AG09309 (cell line): ENCODE data around the gene DCAF8.
A peak's percentile ranks its signal among the peaks of the same experiment; 100 is the strongest.

Experiments
- DNase-seq: peaks from one replicate; pipeline ENCODE4 v3.0.0-alpha.2; 2010; ENCODE audit warnings: low read depth
- H3K4me3 ChIP-seq: 2 replicates; pipeline ENCODE4 v1.5.1; 2011; ENCODE audit warnings: mild to moderate bottlenecking, low read depth, low read length, moderate library complexity; ENCODE audit not compliant: control insufficient read depth
- TF ChIP-seq, protein P1 (sequence below): IDR thresholded peaks from 2 replicates; pipeline ENCODE4 v1.5.1; 2011; ENCODE audit warnings: mild to moderate bottlenecking, low read depth, low read length, inconsistent platforms; ENCODE audit not compliant: insufficient read depth, control insufficient read depth; ENCODE audit errors: missing control alignments

Gene DCAF8

DNA sequence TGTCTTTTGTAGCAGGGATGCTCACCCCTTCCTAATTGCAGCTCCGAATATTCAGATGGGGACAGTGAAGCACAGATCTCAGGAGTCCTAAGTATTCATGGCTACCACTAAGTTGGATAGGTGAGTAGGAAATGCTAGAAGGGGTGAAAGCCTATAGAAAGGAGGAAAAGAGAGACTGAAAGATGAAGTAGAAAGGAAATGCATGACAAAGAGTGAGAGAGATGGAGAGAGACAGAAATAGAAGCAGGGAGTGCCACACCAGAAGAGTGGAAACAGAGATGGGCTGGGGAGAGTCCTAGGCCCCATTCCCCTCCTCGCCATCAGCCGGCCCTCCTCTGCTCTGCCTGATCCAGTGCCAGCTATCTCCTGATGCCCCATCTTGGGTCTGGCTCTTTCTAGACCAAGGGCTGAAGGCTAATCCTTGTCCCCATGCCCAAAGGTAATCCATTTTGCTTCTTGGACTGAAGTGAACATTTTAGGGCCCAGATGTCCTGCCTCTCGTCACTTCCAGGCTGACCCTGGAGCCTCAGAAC lies 55.2 kb downstream of the DCAF8 start:
- no peak for DNase-seq
- peak overlapping the region; percentile 72 for H3K4me3 ChIP-seq
- TF ChIP-seq, protein P1, sequence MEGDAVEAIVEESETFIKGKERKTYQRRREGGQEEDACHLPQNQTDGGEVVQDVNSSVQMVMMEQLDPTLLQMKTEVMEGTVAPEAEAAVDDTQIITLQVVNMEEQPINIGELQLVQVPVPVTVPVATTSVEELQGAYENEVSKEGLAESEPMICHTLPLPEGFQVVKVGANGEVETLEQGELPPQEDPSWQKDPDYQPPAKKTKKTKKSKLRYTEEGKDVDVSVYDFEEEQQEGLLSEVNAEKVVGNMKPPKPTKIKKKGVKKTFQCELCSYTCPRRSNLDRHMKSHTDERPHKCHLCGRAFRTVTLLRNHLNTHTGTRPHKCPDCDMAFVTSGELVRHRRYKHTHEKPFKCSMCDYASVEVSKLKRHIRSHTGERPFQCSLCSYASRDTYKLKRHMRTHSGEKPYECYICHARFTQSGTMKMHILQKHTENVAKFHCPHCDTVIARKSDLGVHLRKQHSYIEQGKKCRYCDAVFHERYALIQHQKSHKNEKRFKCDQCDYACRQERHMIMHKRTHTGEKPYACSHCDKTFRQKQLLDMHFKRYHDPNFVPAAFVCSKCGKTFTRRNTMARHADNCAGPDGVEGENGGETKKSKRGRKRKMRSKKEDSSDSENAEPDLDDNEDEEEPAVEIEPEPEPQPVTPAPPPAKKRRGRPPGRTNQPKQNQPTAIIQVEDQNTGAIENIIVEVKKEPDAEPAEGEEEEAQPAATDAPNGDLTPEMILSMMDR, result no peak

DNA sequence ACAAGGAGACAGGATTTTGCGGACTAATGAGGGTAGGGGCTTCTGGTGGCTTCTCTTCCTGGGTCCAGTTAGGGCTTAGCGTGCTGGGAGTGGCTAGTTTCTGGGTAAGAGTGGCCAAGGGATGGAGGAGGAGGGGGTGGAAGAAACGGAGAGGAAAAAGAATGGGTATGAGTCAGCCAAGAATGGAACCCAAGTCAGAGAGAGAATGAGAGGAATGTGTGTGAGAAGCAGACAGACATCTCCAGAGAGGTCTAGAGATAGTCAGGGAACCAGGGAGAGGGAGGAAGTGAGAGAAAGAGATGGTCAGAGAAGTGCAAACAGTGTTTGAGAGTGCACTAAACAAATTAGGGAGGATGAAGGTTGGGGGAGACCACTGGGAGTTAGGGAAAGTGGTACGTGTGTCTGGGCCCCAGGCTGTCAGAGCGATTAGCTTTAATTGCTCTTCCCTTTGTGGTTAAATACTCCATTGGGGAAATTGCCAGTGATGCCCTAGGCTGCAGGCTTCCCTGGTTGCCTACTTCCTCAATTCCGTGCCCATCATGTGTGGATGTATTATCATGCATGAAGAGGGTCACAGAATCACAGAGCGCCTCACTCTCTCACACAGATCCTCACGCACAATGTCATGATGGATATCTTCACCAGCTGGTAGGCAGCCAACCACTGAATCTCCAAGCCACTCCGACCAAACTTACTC lies 55.8 kb downstream of the DCAF8 start:
- TF ChIP-seq, protein P1, result no peak
- DNase-seq, result peak; percentile 67
- peak overlapping the region; percentile 72 for H3K4me3 ChIP-seq

DNA sequence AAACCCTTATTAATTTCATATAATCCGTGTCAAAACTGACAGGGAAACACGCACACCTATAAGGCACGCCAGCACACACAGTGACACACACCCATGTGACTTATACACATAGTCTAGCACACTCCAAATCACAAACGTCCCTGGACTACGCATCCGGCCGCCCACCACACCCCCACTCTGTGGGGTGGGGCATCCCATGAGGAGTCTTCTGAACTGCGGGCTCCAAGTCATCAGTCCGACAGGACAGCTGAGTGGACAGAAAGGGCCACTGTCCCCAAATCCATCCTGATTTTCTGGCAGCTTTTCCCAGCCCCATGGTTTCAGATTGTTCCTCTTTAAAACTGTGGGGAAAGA lies 56.3 kb downstream of the DCAF8 start:
- H3K4me3 ChIP-seq, result peak overlapping the region; percentile 72
- no peak for DNase-seq
- TF ChIP-seq, protein P1, result no peak

DNA sequence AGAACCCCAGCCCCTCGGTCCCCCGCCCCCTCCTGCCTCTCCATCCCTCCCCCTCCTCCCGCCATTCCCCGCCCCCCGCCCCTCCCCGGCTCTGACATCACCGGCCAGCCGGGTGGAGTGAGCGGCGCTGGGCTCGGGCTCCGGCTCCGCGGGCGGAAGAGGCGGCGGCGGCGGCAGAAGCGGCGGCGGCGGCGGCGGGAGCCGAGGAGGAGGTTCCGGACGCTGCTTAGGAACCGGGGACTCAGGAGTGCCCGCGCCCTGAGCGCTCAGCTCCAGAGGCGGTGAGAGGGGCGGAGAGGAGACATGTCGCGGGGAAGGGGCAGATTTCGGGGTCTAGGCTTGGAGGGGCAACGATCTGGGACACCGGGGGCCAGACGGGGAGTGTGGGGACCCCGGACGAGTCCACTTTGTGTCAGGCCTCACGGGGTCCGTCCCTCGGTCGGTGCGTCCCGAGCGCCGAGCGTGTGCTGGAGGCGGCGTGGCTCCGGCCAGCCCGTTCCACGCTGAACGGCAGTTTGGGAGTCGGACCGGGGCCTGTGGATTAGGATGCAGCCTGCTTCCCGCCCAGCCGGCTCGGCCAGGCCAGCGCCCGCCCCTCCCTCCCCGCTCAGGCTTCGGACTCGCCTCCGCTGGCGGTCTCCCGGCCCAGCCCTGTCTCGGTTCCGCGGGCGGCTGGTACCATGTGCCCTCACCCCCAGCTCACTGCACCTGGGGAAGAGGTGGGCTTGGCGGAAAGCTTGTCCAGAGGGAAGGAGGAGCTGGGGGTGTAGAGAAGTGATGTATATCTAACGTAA lies 56.9 kb downstream of the DCAF8 start, which contains the start of gene PEA15:
TSS of gene PEA15 (plus strand) at position 143 of the 794 bp plus-strand sequence. CDS start 6,161 bp downstream, outside the sequence.
- TF ChIP-seq, protein P1, result no peak
- DNase-seq, result no peak
- peak within 1 kb of the TSS; percentile 72 for H3K4me3 ChIP-seq

DNA sequence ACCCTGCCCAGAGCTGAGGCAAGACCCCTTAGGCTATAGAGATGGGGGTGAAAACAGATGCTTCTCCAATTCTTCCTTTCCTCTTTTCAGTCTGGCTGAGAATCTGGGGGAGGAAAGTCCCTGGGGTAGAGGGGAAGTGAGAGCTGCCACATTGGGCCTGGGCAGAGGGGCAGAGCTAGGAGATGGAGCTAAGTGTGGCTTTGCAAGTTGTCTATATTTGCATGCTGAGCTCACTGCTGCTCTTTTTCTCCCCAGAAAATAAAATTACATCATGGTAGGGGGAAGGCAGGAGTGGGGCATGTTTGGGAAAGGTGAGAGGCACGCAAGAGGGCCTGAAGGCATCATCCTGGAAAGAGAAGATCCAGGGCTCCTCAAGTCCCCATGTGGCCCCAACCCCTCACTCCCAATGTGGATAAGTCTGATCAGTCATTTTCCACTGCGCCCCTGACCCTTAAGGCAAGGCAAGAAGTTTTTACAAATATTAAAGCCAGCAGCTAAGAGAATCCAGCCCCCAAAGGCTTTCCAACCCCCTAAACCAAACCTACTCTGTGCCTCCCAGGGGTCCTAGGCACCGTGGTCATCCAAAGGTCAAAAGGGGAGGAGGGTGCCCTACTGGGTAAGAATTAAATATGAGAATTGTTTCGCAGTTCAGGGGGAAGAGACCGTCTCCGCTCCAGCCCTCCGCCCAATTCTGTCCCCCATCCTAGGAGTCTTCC lies 57.7 kb downstream of the DCAF8 start:
- peak overlapping the region; percentile 41 for H3K4me3 ChIP-seq
- DNase-seq, result no peak
- TF ChIP-seq, protein P1, result no peak

DNA sequence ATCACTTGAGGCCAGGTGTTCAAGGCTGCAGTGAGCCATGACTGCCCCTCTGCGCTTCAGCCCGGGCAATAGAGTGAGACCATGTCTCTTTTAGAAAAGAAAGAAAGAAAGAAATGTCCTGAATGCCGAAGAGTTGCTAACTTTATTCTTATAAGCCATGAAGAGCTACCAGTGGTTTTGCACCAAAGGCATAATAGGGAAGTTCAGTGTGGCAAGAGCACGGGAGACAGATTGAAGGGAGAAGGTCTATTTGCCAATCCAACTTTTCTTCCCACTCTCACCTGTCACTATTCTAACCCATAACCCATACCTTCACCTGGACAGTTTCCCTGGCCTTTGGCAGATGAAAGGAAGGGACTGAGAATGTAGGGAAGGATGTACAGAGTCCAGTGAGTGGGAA lies 61.6 kb downstream of the DCAF8 start:
- TF ChIP-seq, protein P1, result no peak
- no peak for DNase-seq
- no peak overlapping the region for H3K4me3 ChIP-seq
